HEK293 (cell line): ENCODE measurements around the gene IL1RN.

Source experiments
- CTCF ChIA-PET: fragments of 350-600 bp; formaldehyde crosslinking; extraction: SDS; loops from one replicate; lab custom pipeline; 2021; ENCODE audit warnings: antibody characterized with exemption; lab: Yijun Ruan, JAX
- POLR2A ChIA-PET: fragments of 300-600 bp; formaldehyde crosslinking; extraction: SDS; loops from one replicate; lab custom pipeline; 2020; ENCODE audit warnings: antibody characterized with exemption, inconsistent platforms; lab: Yijun Ruan, JAX
- H3K27ac ChIP-seq: fragments of 200-500 bp; sonication (Bioruptor generic); 2 replicates; pipeline ENCODE4 v1.5.1; 2014; ENCODE audit warnings: low read depth, low read length, control low read depth, inconsistent platforms; ENCODE audit errors: extremely low read depth
- H3K36me3 ChIP-seq, 2 experiments: fragments of 200-500 bp in 1 of 2; sonication (Bioruptor generic) in 1 of 2; 1 replicate in 1 of 2; 2 replicates in 1 of 2; pipeline ENCODE4 v1.5.1; 2014 to 2017; ENCODE audit warnings: inconsistent platforms in 2 of 2, low read length in 2 of 2; ENCODE audit not compliant: control insufficient read depth in 2 of 2, insufficient read depth in 1 of 2
- H3K4me1 ChIP-seq: fragments of 200-500 bp; sonication (Bioruptor generic); 2 replicates; pipeline ENCODE4 v1.5.1; 2014; ENCODE audit warnings: mild to moderate bottlenecking, low read length, inconsistent platforms; ENCODE audit not compliant: control insufficient read depth, insufficient read depth
- H3K4me3 ChIP-seq: 2 replicates; pipeline ENCODE4 v1.5.1; 2011; ENCODE audit warnings: low read depth, mild to moderate bottlenecking, control low read depth, low read length, moderate library complexity
- H3K9me3 ChIP-seq: fragments of 200-500 bp; sonication (Bioruptor generic); 2 replicates; pipeline ENCODE4 v1.5.1; 2014; ENCODE audit warnings: low read depth, low read length, inconsistent platforms; ENCODE audit not compliant: control insufficient read depth, insufficient read depth
- HOXA7 ChIP-seq: sonication (generic); formaldehyde crosslinking; IDR thresholded peaks from 2 replicates; pipeline ENCODE4 v1.8.1; 2022; ENCODE audit warnings: missing genetic modification reagents, borderline replicate concordance
- KLF9 ChIP-seq: fragments of 450-650 bp; formaldehyde crosslinking; IDR thresholded peaks from 2 replicates; pipeline ENCODE4 v1.5.1; 2016; ENCODE audit warnings: missing biosample characterization, missing genetic modification characterization, low read depth
- ZBTB8A ChIP-seq: fragments of 450-650 bp; formaldehyde crosslinking; IDR thresholded peaks from 2 replicates; pipeline ENCODE4 v1.5.1; 2016; ENCODE audit warnings: missing biosample characterization, missing genetic modification characterization
- ZFP69B ChIP-seq: fragments of 450-650 bp; formaldehyde crosslinking; IDR thresholded peaks from 2 replicates; pipeline ENCODE4 v1.5.1; 2016; ENCODE audit warnings: missing biosample characterization, missing genetic modification characterization
- ZNF10 ChIP-seq: fragments of 450-650 bp; formaldehyde crosslinking; IDR thresholded peaks from 2 replicates; pipeline ENCODE4 v1.5.1; 2017; ENCODE audit warnings: missing biosample characterization, missing genetic modification characterization
- ZNF184 ChIP-seq: fragments of 450-650 bp; IDR thresholded peaks from 2 replicates; pipeline ENCODE4 v1.5.1; 2018; ENCODE audit warnings: missing biosample characterization, mild to moderate bottlenecking, missing genetic modification characterization
- ZNF202 ChIP-seq: fragments of 450-650 bp; formaldehyde crosslinking; IDR thresholded peaks from 2 replicates; pipeline ENCODE4 v1.5.1; 2016; ENCODE audit warnings: missing biosample characterization, missing genetic modification characterization, borderline replicate concordance
- ZNF610 ChIP-seq: fragments of 450-650 bp; formaldehyde crosslinking; IDR thresholded peaks from 2 replicates; pipeline ENCODE4 v1.5.1; 2016; ENCODE audit warnings: missing biosample characterization, missing genetic modification characterization, borderline replicate concordance
- ZNF621 ChIP-seq: fragments of 450-650 bp; formaldehyde crosslinking; IDR thresholded peaks from 2 replicates; pipeline ENCODE4 v1.5.1; 2017; ENCODE audit warnings: missing biosample characterization, missing genetic modification characterization
- ZNF624 ChIP-seq: fragments of 450-650 bp; formaldehyde crosslinking; IDR thresholded peaks from 2 replicates; pipeline ENCODE4 v1.5.1; 2017; ENCODE audit warnings: missing biosample characterization, missing genetic modification characterization
- ZNF76 ChIP-seq: fragments of 450-650 bp; formaldehyde crosslinking; IDR thresholded peaks from 2 replicates; pipeline ENCODE4; 2016; ENCODE audit warnings: low read depth, missing biosample characterization, missing genetic modification characterization, borderline replicate concordance
- ZNF785 ChIP-seq: fragments of 450-650 bp; formaldehyde crosslinking; IDR thresholded peaks from 2 replicates; pipeline ENCODE4 v1.5.1; 2016; ENCODE audit warnings: missing biosample characterization, missing genetic modification characterization
- ZNF843 ChIP-seq: fragments of 450-650 bp; formaldehyde crosslinking; IDR thresholded peaks from 2 replicates; pipeline ENCODE4 v1.5.1; 2016; ENCODE audit warnings: missing biosample characterization, missing genetic modification characterization
- TF ChIP-seq, protein P1 (sequence below): fragments of 450-650 bp; formaldehyde crosslinking; conservative IDR thresholded peaks from 2 replicates; pipeline ENCODE4 v1.5.1; 2016; ENCODE audit warnings: low read depth, missing biosample characterization, missing genetic modification characterization
- TF ChIP-seq, protein P2 (sequence below): fragments of 450-650 bp; formaldehyde crosslinking; IDR thresholded peaks from 2 replicates; pipeline ENCODE4 v1.5.1; 2016; ENCODE audit warnings: missing biosample characterization, missing genetic modification characterization
- TF ChIP-seq, protein P3 (sequence below): fragments of 450-650 bp; formaldehyde crosslinking; IDR thresholded peaks from 2 replicates; pipeline ENCODE4 v1.5.1; 2016; ENCODE audit warnings: missing biosample characterization, missing genetic modification characterization
- TF ChIP-seq, protein P4 (sequence below): fragments of 450-650 bp; formaldehyde crosslinking; IDR thresholded peaks from 2 replicates; pipeline ENCODE4 v1.5.1; 2017; ENCODE audit warnings: missing biosample characterization, missing genetic modification characterization
- TF ChIP-seq, protein P5 (sequence below): fragments of 450-650 bp; formaldehyde crosslinking; IDR thresholded peaks from 2 replicates; pipeline ENCODE4 v1.5.1; 2016; ENCODE audit warnings: missing biosample characterization, missing genetic modification characterization, low read depth

IL1RN gene

DNA sequence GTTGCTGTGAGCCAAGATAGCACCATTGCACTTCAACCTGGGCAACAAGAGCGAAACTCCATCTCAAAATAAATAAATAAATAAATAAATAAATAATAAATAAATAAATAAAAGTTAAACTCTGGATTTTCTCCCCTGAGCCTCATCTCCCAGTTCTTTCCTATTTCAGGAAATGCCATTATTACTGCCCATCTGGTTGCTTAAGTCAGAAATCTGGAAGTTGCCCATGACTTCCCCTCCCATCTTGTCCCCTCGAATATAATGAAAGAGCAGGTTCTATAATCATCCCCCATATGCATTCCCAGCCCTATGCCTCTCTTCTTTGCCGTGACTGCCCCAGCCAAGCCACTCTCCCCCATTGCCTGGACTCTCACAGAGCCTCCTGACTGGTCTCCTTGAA lies 42.2 kb downstream of the IL1RN start (continued):
- TF ChIP-seq, protein P1, sequence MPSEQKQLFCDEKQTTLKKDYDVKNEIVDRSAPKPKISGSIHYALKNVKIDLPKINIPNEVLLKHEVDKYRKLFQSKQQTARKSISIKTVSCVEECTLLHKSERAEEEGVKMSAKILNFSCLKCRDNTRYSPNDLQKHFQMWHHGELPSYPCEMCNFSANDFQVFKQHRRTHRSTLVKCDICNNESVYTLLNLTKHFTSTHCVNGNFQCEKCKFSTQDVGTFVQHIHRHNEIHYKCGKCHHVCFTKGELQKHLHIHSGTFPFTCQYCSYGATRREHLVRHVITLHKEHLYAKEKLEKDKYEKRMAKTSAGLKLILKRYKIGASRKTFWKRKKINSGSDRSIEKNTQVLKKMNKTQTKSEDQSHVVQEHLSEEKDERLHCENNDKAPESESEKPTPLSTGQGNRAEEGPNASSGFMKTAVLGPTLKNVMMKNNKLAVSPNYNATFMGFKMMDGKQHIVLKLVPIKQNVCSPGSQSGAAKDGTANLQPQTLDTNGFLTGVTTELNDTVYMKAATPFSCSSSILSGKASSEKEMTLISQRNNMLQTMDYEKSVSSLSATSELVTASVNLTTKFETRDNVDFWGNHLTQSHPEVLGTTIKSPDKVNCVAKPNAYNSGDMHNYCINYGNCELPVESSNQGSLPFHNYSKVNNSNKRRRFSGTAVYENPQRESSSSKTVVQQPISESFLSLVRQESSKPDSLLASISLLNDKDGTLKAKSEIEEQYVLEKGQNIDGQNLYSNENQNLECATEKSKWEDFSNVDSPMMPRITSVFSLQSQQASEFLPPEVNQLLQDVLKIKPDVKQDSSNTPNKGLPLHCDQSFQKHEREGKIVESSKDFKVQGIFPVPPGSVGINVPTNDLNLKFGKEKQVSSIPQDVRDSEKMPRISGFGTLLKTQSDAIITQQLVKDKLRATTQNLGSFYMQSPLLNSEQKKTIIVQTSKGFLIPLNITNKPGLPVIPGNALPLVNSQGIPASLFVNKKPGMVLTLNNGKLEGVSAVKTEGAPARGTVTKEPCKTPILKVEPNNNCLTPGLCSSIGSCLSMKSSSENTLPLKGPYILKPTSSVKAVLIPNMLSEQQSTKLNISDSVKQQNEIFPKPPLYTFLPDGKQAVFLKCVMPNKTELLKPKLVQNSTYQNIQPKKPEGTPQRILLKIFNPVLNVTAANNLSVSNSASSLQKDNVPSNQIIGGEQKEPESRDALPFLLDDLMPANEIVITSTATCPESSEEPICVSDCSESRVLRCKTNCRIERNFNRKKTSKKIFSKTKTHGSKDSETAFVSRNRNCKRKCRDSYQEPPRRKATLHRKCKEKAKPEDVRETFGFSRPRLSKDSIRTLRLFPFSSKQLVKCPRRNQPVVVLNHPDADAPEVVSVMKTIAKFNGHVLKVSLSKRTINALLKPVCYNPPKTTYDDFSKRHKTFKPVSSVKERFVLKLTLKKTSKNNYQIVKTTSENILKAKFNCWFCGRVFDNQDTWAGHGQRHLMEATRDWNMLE (tag by site-specific recombination) = peak; percentile 43; the same call in 1 of the 2 replicates
- no peak for TF ChIP-seq KLF9 (tag by site-specific recombination)
- TF ChIP-seq, protein P2, sequence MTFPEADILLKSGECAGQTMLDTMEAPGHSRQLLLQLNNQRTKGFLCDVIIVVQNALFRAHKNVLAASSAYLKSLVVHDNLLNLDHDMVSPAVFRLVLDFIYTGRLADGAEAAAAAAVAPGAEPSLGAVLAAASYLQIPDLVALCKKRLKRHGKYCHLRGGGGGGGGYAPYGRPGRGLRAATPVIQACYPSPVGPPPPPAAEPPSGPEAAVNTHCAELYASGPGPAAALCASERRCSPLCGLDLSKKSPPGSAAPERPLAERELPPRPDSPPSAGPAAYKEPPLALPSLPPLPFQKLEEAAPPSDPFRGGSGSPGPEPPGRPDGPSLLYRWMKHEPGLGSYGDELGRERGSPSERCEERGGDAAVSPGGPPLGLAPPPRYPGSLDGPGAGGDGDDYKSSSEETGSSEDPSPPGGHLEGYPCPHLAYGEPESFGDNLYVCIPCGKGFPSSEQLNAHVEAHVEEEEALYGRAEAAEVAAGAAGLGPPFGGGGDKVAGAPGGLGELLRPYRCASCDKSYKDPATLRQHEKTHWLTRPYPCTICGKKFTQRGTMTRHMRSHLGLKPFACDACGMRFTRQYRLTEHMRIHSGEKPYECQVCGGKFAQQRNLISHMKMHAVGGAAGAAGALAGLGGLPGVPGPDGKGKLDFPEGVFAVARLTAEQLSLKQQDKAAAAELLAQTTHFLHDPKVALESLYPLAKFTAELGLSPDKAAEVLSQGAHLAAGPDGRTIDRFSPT = no peak
- no peak for TF ChIP-seq ZBTB8A
- TF ChIP-seq ZNF76 = no peak
- TF ChIP-seq, all 188 proteins: peak for 5

DNA sequence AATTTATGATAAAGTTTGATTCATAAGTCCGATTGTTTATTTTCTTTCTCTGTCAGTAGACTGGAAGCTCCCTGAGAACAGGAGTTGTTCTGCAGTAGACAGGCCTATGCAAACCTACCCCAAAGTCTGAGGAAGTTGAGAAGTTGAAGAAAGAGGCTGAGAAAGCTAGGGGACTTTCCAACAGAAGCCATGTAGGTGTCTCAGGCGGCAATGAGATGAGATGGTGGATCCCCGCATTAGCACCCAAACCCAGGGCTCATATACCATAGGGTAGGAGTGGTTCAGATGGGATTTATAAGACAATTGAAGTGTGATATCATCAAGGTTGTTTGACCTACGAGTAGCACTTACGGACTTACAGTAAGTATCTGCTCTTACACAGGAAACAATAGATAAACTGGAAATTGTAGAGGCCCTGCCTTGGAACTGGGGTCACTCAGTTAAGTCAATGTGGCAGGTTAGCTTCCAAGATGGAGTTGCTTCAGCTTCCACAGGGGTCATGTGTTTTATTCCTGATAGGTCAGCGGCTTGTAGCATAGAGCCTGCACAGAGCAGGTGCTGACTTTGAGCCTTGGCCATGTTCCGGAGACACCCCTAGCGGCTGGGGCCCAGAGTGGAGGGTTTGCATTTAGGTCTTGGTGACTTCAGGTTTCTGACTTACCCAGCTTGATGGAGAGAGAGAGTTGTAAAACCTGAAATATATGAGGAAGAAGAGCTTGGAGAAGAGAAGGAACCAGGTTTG lies 44.1 kb downstream of the IL1RN start:
- no peaks in the 10 kb centered on the region for H3K4me1 ChIP-seq
- no peaks in the 10 kb centered on the region for H3K36me3 ChIP-seq
- CTCF ChIA-PET = interaction anchor here (0.6 to 2.3 kb wide), 3 partner anchors 27 to 219 kb away, joined by 4 to 12 read pairs (median 4); no protein-coding TSS in a partner anchor
- no peak overlapping the region for H3K27ac ChIP-seq
- no peak overlapping the region for H3K4me3 ChIP-seq
- TF ChIP-seq ZNF624 (tag by site-specific recombination) (no peak), ZNF610 (no peak), ZNF785 (tag by site-specific recombination) (no peak), HOXA7 (CRISPR knock-in tag) (no peak), ZNF843 (no peak), ZFP69B (tag by site-specific recombination) (no peak), ZNF10 (tag by site-specific recombination) (no peak), ZNF621 (no peak), ZNF202 (tag by site-specific recombination) (no peak), ZNF184 (tag by site-specific recombination) (no peak)
- TF ChIP-seq, protein P3, sequence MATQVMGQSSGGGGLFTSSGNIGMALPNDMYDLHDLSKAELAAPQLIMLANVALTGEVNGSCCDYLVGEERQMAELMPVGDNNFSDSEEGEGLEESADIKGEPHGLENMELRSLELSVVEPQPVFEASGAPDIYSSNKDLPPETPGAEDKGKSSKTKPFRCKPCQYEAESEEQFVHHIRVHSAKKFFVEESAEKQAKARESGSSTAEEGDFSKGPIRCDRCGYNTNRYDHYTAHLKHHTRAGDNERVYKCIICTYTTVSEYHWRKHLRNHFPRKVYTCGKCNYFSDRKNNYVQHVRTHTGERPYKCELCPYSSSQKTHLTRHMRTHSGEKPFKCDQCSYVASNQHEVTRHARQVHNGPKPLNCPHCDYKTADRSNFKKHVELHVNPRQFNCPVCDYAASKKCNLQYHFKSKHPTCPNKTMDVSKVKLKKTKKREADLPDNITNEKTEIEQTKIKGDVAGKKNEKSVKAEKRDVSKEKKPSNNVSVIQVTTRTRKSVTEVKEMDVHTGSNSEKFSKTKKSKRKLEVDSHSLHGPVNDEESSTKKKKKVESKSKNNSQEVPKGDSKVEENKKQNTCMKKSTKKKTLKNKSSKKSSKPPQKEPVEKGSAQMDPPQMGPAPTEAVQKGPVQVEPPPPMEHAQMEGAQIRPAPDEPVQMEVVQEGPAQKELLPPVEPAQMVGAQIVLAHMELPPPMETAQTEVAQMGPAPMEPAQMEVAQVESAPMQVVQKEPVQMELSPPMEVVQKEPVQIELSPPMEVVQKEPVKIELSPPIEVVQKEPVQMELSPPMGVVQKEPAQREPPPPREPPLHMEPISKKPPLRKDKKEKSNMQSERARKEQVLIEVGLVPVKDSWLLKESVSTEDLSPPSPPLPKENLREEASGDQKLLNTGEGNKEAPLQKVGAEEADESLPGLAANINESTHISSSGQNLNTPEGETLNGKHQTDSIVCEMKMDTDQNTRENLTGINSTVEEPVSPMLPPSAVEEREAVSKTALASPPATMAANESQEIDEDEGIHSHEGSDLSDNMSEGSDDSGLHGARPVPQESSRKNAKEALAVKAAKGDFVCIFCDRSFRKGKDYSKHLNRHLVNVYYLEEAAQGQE (tag by site-specific recombination) = no peak
- TF ChIP-seq, protein P4, sequence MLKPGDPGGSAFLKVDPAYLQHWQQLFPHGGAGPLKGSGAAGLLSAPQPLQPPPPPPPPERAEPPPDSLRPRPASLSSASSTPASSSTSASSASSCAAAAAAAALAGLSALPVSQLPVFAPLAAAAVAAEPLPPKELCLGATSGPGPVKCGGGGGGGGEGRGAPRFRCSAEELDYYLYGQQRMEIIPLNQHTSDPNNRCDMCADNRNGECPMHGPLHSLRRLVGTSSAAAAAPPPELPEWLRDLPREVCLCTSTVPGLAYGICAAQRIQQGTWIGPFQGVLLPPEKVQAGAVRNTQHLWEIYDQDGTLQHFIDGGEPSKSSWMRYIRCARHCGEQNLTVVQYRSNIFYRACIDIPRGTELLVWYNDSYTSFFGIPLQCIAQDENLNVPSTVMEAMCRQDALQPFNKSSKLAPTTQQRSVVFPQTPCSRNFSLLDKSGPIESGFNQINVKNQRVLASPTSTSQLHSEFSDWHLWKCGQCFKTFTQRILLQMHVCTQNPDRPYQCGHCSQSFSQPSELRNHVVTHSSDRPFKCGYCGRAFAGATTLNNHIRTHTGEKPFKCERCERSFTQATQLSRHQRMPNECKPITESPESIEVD (tag by site-specific recombination) = no peak
- TF ChIP-seq, protein P5, sequence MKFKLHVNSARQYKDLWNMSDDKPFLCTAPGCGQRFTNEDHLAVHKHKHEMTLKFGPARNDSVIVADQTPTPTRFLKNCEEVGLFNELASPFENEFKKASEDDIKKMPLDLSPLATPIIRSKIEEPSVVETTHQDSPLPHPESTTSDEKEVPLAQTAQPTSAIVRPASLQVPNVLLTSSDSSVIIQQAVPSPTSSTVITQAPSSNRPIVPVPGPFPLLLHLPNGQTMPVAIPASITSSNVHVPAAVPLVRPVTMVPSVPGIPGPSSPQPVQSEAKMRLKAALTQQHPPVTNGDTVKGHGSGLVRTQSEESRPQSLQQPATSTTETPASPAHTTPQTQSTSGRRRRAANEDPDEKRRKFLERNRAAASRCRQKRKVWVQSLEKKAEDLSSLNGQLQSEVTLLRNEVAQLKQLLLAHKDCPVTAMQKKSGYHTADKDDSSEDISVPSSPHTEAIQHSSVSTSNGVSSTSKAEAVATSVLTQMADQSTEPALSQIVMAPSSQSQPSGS (tag by site-specific recombination) = no peak
- TF ChIP-seq, all 188 proteins: peak for 0
- POLR2A ChIA-PET = interaction anchor here (0.7 kb wide), 1 partner anchor 81 kb away, joined by 3 read pairs; no protein-coding TSS in a partner anchor
- H3K9me3 ChIP-seq = no peaks in the 10 kb centered on the region
